ENCODE data around the gene RAD51B.

GRCh38 chr14:67917006-67917405 lies 97.4 kb downstream of the RAD51B start:
- TF ChIP-seq, protein P1, sequence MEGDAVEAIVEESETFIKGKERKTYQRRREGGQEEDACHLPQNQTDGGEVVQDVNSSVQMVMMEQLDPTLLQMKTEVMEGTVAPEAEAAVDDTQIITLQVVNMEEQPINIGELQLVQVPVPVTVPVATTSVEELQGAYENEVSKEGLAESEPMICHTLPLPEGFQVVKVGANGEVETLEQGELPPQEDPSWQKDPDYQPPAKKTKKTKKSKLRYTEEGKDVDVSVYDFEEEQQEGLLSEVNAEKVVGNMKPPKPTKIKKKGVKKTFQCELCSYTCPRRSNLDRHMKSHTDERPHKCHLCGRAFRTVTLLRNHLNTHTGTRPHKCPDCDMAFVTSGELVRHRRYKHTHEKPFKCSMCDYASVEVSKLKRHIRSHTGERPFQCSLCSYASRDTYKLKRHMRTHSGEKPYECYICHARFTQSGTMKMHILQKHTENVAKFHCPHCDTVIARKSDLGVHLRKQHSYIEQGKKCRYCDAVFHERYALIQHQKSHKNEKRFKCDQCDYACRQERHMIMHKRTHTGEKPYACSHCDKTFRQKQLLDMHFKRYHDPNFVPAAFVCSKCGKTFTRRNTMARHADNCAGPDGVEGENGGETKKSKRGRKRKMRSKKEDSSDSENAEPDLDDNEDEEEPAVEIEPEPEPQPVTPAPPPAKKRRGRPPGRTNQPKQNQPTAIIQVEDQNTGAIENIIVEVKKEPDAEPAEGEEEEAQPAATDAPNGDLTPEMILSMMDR (IDR thresholded peaks at IDR 0.05), result no peak
- TF ChIP-seq POLR2A (IDR thresholded peaks at IDR 0.05), result no peak
